T-helper 22 cell (primary cell): ENCODE data around the gene SARS1.

Experiments
- DNase-seq: peaks from one replicate; pipeline ENCODE4 v3.0.0-alpha.2; 2020; ENCODE audit warnings: low read depth

The SARS1 gene

DNA sequence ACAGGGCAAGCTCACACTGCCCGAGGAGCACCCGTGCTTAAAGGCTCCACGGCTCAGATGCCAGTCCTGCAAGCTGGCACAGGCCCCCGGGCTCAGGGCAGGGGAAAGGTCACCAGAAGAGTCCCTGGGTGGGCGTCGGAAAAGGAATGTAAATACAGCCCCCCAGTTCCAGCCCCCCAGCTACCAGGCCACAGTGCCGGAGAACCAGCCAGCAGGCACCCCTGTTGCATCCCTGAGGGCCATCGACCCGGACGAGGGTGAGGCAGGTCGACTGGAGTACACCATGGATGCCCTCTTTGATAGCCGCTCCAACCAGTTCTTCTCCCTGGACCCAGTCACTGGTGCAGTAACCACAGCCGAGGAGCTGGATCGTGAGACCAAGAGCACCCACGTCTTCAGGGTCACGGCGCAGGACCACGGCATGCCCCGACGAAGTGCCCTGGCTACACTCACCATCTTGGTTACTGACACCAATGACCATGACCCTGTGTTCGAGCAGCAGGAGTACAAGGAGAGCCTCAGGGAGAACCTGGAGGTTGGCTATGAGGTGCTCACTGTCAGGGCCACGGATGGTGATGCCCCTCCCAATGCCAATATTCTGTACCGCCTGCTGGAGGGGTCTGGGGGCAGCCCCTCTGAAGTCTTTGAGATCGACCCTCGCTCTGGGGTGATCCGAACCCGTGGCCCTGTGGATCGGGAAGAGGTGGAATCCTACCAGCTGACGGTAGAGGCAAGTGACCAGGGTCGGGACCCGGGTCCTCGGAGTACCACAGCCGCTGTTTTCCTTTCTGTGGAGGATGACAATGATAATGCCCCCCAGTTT, 36.9 kb downstream of the SARS1 start:
- no peak for DNase-seq

DNA sequence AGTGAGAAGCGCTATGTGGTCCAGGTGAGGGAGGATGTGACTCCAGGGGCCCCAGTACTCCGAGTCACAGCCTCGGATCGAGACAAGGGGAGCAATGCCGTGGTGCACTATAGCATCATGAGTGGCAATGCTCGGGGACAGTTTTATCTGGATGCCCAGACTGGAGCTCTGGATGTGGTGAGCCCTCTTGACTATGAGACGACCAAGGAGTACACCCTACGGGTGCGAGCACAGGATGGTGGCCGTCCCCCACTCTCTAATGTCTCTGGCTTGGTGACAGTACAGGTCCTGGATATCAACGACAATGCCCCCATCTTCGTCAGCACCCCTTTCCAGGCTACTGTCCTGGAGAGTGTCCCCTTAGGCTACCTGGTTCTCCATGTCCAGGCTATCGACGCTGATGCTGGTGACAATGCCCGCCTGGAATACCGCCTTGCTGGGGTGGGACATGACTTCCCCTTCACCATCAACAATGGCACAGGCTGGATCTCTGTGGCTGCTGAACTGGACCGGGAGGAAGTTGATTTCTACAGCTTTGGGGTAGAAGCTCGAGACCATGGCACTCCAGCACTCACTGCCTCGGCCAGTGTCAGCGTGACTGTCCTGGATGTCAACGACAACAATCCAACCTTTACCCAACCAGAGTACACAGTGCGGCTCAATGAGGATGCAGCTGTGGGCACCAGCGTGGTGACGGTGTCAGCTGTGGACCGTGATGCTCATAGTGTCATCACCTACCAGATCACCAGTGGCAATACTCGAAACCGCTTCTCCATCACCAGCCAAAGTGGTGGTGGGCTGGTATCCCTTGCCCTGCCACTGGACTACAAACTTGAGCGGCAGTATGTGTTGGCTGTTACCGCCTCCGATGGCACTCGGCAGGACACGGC, 37.8 kb downstream of the SARS1 start:
- DNase-seq = no peak

DNA sequence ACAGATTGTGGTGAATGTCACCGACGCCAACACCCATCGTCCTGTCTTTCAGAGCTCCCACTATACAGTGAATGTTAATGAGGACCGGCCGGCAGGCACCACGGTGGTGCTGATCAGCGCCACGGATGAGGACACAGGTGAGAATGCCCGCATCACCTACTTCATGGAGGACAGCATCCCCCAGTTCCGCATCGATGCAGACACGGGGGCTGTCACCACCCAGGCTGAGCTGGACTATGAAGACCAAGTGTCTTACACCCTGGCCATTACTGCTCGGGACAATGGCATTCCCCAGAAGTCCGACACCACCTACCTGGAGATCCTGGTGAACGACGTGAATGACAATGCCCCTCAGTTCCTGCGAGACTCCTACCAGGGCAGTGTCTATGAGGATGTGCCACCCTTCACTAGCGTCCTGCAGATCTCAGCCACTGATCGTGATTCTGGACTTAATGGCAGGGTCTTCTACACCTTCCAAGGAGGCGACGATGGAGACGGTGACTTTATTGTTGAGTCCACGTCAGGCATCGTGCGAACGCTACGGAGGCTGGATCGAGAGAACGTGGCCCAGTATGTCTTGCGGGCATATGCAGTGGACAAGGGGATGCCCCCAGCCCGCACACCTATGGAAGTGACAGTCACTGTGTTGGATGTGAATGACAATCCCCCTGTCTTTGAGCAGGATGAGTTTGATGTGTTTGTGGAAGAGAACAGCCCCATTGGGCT, 38.6 kb downstream of the SARS1 start:
- no peak for DNase-seq

DNA sequence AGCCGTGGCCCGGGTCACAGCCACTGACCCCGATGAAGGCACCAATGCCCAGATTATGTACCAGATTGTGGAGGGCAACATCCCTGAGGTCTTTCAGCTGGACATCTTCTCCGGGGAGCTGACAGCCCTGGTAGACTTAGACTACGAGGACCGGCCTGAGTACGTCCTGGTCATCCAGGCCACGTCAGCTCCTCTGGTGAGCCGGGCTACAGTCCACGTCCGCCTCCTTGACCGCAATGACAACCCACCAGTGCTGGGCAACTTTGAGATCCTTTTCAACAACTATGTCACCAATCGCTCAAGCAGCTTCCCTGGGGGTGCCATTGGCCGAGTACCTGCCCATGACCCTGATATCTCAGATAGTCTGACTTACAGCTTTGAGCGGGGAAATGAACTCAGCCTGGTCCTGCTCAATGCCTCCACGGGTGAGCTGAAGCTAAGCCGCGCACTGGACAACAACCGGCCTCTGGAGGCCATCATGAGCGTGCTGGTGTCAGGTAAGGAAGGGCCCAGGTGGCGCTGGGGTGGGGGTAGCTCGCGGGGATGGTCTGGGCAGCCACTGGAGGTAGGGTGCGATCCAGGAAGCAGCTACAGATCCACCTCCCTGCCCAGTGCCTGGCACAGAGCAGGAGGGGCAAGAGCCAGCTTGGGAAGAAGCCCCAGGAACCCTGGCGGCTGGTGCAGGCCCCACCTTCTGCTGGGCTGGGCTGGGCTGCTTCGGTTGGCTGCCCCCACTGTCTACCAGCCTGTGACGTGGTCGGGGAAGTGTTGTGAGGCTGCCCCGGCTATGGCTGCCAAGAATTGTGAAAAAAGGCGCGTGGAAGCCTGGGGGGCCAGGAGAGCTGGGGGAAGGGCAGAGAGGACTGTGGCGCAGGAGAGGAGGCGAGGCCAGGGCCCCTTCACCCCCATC, 39.4 kb downstream of the SARS1 start:
- no peak for DNase-seq

DNA sequence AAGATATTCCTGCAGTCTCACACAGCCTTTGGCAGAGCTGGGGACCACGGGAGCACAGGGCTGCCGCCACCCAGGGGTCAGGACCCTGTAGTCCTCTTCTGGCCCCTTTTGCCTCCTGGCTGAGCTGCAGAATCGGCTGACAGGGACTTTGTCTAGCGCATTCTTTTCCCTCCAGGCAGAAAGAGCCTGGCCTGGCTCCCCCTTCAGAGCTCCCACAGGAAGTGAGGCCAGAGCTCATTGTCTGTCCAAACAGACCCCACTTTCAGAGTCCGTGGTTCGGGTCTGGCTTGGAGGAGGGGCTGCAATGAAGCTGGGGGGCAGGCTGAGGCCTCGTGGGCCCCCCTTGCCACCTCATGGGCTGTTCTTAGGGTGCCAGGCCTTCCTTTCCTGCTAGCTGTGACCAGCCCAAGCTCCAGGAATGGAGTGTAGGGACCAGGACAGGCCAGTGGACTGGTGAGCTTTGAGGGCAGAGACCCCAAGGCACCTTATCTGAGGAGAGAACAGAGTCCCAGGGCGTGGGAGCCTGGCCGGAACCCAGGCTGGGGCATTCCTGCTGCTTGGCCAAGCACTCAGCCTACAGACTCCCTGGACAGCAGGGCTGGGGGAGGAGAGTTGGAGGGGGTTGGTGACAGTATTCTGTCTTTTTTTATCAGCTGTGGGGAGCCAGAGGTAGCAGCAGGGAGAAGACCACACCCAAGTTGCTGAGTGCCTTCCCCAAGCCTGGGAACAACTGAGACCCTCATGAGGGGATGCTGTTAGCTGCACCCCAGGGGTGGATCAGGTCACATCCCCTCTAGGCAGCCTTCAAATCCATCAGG, 40.3 kb downstream of the SARS1 start:
- no peak for DNase-seq

DNA sequence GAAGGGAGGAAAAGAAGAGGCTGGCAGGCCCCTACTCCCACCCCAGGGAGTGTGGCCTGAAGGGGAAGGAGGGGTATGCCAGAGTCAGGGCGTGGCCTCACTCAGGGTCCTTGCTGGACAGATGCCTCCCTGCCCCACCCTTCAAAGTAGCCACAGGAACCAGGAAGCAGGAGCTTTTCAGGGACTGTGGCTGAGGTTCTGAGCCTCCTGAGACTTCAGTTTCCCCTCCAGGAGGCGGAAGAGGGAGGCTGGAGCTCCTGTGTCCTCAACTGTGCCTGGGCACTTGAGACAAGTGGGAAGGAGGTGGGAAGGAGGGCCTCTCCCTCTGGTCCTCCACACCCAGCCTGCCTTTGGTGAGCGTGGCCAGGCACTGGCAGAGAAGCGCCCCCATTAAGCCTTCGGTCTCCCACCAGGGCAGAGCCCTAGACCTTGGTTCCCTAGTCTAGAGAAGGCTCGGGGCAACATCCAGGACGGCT, 40.9 kb downstream of the SARS1 start:
- no peak for DNase-seq

DNA sequence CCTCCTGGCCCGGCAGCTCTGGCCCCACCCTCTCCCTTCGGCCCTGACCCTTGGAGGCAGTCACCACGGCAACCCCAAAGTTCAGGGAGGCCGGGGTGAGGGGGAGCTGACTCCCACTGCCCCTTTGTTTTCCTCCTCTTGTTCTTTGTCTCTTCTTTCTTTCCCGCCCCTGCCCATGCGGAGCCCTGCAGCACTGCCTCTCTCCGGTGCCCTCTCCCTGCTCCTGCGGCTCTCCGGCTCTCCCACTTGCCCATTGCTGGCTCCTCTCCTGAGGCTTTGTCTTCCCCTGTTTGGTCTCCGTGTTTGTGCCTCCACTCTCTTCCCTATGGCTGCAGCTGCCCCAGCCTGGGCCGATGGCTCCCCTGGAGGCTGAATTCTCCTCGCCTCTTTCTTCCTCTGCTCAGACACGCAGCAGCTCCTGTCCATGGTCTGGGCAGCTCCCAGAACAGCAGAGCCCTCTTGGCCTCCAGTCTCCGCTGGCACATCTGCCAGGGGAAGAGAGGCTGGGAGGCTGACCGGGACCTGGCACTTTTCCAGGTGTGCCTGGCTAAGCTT, 41.5 kb downstream of the SARS1 start:
- no peak for DNase-seq

DNA sequence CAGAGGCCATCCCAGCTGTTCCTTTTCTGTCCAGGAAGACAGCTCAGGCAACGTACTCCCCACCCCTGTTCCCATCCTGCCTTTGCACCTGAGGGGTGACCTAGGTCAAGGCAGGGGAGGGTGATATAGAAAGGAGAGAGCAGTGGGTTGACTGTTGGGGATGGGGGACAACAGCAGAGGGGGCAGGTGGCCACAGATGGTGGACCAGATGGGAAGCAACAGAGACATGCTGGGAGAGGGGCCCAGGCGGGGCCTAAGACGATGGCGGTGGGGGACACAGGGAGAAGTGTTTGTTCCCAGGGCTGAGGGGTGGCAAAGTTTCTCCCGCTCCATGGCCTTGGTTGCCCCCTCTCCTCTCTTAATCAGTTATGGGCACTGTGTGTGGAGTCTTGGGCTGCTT, 42.0 kb downstream of the SARS1 start:
- no peak for DNase-seq

DNA sequence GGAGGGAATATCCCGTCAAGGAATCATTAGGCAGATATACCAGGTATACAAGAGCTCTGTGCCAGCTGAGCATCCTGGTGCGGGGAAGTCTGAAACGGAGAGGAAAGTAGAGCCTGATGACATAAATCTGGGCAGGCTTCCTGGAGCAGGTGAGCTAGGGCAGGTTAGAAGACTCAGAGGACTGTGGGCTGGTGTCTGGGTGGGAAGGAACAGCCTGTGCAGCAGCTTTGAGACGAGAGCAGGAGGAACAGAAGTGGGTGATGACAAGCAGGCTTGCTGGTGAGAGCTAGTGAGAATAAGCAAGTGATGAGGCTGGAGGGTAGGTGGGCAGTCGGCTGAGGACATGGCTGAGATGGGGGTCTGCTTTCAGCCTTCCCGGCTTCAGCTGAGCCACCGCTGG, 42.4 kb downstream of the SARS1 start:
- no peak for DNase-seq

DNA sequence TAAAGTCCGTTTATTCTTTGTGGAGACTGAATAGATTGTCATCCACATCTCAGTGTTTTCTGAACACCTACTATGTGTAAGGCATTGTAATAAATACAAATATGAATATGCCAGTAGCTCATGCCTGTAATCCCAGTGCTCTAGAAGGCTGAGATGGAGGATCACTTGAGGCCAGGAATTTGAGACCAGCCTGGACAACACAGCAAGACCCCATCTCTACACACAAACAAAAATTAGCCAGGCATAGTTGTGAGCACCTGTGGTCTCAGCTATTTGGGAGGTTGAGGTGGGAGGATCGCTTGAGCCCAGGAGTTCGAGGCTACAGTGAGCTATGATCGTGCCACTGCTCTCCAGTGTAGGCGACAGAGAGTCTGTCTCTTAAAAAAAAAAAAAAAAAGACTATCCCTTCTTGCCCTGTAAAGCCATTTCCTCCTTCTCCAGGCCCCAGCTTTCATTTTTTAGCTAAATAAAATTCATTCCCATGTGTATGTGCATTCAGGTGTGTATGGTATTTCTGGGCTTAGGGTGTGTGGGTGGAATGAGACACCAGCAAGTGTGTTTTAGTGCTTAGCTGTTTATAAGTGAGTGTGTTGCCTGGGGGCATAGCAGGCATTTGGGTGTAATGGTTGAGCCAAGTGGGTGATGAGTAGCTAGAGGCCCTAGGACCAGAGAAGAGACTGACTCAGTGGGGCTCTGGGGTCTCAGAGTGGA, 43.4 kb downstream of the SARS1 start:
- DNase-seq = no peak

DNA sequence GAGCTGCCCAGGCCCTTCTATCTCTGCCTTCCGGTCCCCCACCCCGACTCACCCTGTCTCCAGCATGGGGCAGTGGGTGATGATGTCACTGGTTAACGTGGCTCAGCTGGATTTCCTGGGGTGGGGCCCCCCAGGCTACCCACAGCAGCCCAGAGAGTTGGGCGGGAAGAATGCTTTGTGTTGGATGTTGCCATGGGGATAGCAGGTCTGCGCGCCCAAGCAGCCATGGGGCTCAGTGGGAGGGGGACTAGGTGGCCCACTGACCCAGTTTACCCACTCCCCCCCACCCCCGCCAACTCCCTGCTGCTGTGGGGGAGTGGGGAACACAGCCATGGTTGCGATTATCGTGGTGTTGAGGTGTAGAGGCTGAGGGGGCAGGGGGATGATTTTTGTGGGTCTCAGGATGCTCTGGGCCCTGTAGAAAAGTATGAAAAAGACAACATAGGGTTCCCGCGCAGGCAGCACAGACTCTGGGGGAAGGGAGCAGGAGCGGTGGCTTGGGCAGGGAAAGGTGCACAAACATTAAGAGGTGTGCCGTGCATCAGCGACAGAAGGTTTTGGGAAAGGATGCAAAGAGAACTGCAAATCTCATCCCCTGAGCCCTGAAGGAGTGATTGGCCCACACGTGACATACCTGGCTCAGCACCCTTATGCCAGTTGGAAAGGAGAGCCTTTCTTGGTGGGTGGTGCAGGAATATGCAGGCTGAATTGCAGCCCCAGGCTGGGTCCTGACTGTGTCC, 44.1 kb downstream of the SARS1 start:
- DNase-seq = no peak

DNA sequence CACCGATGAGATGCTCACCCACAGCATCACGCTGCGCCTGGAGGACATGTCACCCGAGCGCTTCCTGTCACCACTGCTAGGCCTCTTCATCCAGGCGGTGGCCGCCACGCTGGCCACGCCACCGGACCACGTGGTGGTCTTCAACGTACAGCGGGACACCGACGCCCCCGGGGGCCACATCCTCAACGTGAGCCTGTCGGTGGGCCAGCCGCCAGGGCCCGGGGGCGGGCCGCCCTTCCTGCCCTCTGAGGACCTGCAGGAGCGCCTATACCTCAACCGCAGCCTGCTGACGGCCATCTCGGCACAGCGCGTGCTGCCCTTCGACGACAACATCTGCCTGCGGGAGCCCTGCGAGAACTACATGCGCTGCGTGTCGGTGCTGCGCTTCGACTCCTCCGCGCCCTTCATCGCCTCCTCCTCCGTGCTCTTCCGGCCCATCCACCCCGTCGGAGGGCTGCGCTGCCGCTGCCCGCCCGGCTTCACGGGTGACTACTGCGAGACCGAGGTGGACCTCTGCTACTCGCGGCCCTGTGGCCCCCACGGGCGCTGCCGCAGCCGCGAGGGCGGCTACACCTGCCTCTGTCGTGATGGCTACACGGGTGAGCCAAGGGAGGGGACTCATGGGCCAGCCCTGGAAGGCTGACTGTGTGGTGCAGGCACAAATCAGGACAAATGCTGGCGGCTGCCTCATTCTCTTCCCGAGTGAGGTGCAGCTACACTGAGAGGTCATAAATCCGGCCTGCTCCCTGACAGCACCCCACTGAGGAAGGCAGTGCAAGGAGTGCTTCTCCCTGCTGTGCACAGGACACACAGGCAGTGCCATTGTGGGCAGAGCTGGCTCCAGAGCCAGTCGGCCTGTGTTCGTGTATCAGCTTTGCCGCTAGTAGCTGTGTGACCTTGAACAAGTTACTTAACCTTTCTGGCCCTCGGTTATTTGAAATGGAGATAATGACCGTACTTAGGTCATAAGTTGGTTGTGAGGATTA, 45.1 kb downstream of the SARS1 start:
- DNase-seq = no peak

DNA sequence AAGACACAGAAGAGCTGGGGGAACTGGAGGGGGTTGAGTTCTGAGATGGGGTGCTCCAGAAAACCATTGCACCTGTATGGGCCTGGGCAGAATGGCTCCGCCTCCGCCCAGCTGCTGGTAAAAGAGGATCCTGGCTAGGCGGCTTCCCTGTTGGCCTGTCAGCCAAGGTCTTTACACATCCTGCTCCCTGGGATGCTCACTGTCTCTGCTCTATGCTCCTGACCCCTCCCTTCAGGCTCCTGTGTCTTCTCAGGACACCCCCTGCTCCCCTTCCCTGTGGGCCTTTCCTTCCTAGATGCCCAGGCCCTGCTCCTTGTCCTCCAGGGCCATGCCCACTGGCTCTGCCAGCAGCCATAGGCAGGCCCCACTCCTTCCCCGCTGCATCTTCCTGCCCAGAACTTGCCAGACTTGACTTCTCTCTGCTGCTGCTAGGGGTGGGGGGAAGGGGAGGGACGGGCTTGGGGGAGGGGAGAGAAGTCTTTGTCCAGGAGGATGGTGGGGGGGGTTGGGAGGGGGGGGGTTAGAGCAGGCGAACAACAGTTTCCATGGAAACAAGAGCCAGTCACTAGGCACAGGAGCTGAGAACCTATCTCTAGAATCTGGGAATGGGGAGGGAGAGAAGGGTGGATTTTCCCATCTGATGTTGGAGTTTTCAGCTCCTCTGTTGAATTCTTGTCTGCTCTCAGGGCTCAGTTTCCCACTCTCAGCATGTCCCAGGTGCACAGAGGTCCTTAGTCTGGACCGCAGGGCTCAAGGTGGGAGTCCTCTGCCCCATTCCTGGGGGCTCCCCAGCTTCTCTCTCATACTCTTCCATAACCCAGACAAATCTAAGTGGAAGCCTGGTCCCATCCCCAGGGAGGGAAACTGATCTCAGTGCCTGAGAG, 46.2 kb downstream of the SARS1 start:
- no peak for DNase-seq

DNA sequence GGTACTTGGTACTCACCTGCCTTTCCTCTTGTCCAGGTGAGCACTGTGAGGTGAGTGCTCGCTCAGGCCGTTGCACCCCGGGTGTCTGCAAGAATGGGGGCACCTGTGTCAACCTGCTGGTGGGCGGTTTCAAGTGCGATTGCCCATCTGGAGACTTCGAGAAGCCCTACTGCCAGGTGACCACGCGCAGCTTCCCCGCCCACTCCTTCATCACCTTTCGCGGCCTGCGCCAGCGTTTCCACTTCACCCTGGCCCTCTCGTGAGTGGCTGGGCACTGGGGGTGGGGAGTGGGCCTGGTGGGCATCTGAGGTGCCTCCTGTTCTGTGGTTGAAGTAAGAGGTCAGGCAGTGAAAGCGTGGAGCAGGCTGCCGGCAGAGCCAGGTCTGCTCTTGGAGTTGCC, 47.3 kb downstream of the SARS1 start:
- DNase-seq = no peak

DNA sequence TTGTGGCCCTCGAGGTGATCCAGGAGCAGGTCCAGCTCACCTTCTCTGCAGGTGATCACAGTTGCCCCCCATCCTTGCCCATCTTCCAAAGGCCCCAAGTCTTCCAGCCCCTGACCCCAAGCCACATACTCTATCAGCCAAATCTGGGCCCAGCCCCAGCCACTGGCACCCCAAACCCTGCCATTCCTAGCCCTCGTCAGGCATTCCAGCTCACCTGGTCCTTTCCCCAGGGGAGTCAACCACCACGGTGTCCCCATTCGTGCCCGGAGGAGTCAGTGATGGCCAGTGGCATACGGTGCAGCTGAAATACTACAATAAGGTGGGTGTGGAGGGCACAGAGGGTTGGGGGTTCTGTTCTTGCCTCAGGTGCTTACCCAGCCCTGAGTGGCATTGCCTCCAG, 47.9 kb downstream of the SARS1 start:
- DNase-seq = no peak

DNA sequence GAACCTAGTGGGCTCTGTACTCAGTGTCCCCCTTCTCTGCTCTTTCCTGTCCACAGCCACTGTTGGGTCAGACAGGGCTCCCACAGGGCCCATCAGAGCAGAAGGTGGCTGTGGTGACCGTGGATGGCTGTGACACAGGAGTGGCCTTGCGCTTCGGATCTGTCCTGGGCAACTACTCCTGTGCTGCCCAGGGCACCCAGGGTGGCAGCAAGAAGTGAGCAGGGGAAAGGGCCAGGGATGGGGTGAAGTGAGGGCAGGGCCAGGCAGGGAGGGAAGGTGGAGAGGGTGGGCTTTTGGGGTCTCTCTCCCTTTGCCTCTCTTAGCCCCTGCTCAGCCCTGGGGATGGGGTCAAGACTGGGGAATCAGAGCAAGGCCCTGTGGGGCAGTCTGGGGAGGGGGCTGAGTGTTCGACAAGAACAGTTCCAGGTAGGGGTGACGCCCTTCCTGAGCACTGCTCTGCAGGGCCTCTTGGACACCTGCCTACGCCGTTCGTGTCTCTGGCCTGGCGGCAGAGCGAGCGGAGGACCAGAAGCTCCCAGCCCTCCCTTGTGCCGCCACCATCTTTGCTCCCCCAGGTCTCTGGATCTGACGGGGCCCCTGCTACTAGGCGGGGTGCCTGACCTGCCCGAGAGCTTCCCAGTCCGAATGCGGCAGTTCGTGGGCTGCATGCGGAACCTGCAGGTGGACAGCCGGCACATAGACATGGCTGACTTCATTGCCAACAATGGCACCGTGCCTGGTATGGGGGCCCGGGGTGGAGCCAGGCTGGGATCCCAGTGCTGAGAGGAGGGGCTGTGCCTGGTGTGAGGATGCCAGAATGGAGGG, 48.7 kb downstream of the SARS1 start:
- no peak for DNase-seq
